Mammary epithelial cell (primary cell): ENCODE measurements around the gene TSEN34.

ENCODE experiments used
- EZH2 ChIP-seq: IDR thresholded peaks from 2 replicates; pipeline ENCODE4 v1.6.1; 2012; ENCODE audit warnings: low read length, inconsistent platforms, borderline replicate concordance
- TF ChIP-seq, protein P1 (sequence below), 2 donors: IDR thresholded peaks in 1 of 2; conservative IDR thresholded peaks in 1 of 2; 2 replicates each; pipeline ENCODE4 v1.5.1; 2011 to 2012; ENCODE audit warnings: inconsistent platforms in 2 of 2, low read length in 2 of 2, mild to moderate bottlenecking in 2 of 2, control low read depth in 1 of 2, low read depth in 1 of 2; ENCODE audit not compliant: insufficient read depth in 1 of 2; ENCODE audit errors: extremely low read depth in 1 of 2

- TF ChIP-seq, protein P1, sequence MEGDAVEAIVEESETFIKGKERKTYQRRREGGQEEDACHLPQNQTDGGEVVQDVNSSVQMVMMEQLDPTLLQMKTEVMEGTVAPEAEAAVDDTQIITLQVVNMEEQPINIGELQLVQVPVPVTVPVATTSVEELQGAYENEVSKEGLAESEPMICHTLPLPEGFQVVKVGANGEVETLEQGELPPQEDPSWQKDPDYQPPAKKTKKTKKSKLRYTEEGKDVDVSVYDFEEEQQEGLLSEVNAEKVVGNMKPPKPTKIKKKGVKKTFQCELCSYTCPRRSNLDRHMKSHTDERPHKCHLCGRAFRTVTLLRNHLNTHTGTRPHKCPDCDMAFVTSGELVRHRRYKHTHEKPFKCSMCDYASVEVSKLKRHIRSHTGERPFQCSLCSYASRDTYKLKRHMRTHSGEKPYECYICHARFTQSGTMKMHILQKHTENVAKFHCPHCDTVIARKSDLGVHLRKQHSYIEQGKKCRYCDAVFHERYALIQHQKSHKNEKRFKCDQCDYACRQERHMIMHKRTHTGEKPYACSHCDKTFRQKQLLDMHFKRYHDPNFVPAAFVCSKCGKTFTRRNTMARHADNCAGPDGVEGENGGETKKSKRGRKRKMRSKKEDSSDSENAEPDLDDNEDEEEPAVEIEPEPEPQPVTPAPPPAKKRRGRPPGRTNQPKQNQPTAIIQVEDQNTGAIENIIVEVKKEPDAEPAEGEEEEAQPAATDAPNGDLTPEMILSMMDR (conservative IDR thresholded peaks at IDR 0.05 in 1 of 2, IDR thresholded peaks at IDR 0.05 in 1 of 2; ENCODE audit: extremely low read depth in 1 of 2, insufficient read depth in 1 of 2, low read depth in 1 of 2, low read length in 2 of 2), result no peak
- TF ChIP-seq EZH2, result no peak
Measured at GRCh38 chr19:54204767-54205468, 13.8 kb downstream of the TSEN34 start.
